SK-N-SH treated with all-trans-retinoic acid at 6 μM for 48 hours (cell line): ENCODE results near the gene TPH2.

ENCODE experiments used
- ATAC-seq: fragments of 200-7000 bp; cut with Tn5 transposase; 3 replicates; pipeline ENCODE4 v1.9.1; 2020; ENCODE audit warnings: mild to moderate bottlenecking, moderate library complexity
- ARNTL ChIP-seq: fragments of 450-650 bp; formaldehyde crosslinking; IDR thresholded peaks from 2 replicates; pipeline ENCODE4 v1.5.0; 2020; ENCODE audit warnings: low read depth, mild to moderate bottlenecking, moderate library complexity, borderline replicate concordance
- BACH2 ChIP-seq: fragments of 250-450 bp; sonication (Bioruptor Pico); IDR thresholded peaks from 2 replicates; pipeline ENCODE4 v1.9.0; 2021; ENCODE audit warnings: mild to moderate bottlenecking, borderline replicate concordance
- CREB5 ChIP-seq: fragments of 250-450 bp; sonication (Bioruptor Pico); IDR thresholded peaks from 2 replicates; pipeline ENCODE4 v1.5.1; 2020; ENCODE audit warnings: low read depth, mild to moderate bottlenecking, moderate library complexity
- CSDC2 ChIP-seq: fragments of 250-450 bp; sonication (Bioruptor Pico); IDR thresholded peaks from 2 replicates; pipeline ENCODE4 v1.5.0; 2020; ENCODE audit warnings: mild to moderate bottlenecking, moderate library complexity
- CSRNP3 ChIP-seq: fragments of 250-450 bp; sonication (Bioruptor Pico); IDR thresholded peaks from 2 replicates; pipeline ENCODE4 v1.5.1; 2021; ENCODE audit warnings: mild to moderate bottlenecking, moderate library complexity
- ESRRG ChIP-seq: fragments of 250-450 bp; sonication (Bioruptor Pico); IDR thresholded peaks from 2 replicates; pipeline ENCODE4 v1.6.1; 2021; ENCODE audit warnings: mild to moderate bottlenecking
- GLIS3 ChIP-seq: fragments of 250-450 bp; sonication (Bioruptor Pico); IDR thresholded peaks from 2 replicates; pipeline ENCODE4 v1.5.0; 2020; ENCODE audit warnings: mild to moderate bottlenecking, moderate library complexity
- ISL1 ChIP-seq: fragments of 250-450 bp; sonication (Bioruptor Pico); IDR thresholded peaks from 2 replicates; pipeline ENCODE4 v2.1.2; 2022; ENCODE audit warnings: mild to moderate bottlenecking, moderate library complexity
- OSR1 ChIP-seq: fragments of 250-450 bp; sonication (Bioruptor Pico); IDR thresholded peaks from 2 replicates; pipeline ENCODE4 v1.8.0; 2022; ENCODE audit warnings: moderate library complexity, mild to moderate bottlenecking, inconsistent platforms
- PPARA ChIP-seq: fragments of 250-450 bp; sonication (Bioruptor Pico); IDR thresholded peaks from 2 replicates; pipeline ENCODE4 v1.5.0; 2020; ENCODE audit warnings: mild to moderate bottlenecking, borderline replicate concordance
- RARB ChIP-seq: fragments of 250-450 bp; sonication (Bioruptor Pico); IDR thresholded peaks from 2 replicates; pipeline ENCODE4 v1.8.0; 2021; ENCODE audit warnings: mild to moderate bottlenecking, moderate library complexity
- SNAI2 ChIP-seq: fragments of 250-450 bp; sonication (Bioruptor Pico); IDR thresholded peaks from 2 replicates; pipeline ENCODE4 v1.5.0; 2020; ENCODE audit warnings: mild to moderate bottlenecking, moderate library complexity
- TOX ChIP-seq: fragments of 250-450 bp; sonication (Bioruptor Pico); IDR thresholded peaks from 2 replicates; pipeline ENCODE4 v1.8.0; 2021; ENCODE audit warnings: mild to moderate bottlenecking, moderate library complexity, borderline replicate concordance
- TSHZ2 ChIP-seq: fragments of 250-450 bp; sonication (Bioruptor Pico); IDR thresholded peaks from 2 replicates; pipeline ENCODE4 v1.5.0; 2020; ENCODE audit warnings: mild to moderate bottlenecking, moderate library complexity
- ZC3H10 ChIP-seq: fragments of 250-450 bp; sonication (Bioruptor Pico); IDR thresholded peaks from 2 replicates; pipeline ENCODE4 v1.5.1; 2021; ENCODE audit warnings: mild to moderate bottlenecking, moderate library complexity
- ZFP3 ChIP-seq: fragments of 250-450 bp; sonication (Bioruptor Pico); IDR thresholded peaks from 2 replicates; pipeline ENCODE4 v1.5.0; 2020; ENCODE audit warnings: mild to moderate bottlenecking, moderate library complexity
- ZFP30 ChIP-seq: fragments of 450-650 bp; formaldehyde crosslinking; IDR thresholded peaks from 2 replicates; pipeline ENCODE4 v1.5.0; 2022; ENCODE audit warnings: mild to moderate bottlenecking, moderate library complexity
- ZNF565 ChIP-seq: fragments of 450-650 bp; formaldehyde crosslinking; conservative IDR thresholded peaks from 2 replicates; pipeline ENCODE4 v1.5.0; 2020; ENCODE audit warnings: low read depth, mild to moderate bottlenecking, moderate library complexity
- ZNF70 ChIP-seq: fragments of 450-650 bp; formaldehyde crosslinking; IDR thresholded peaks from 2 replicates; pipeline ENCODE4 v1.5.0; 2020; ENCODE audit warnings: mild to moderate bottlenecking, moderate library complexity
- TF ChIP-seq, protein P1 (sequence below): fragments of 250-450 bp; sonication (Bioruptor Pico); IDR thresholded peaks from 2 replicates; pipeline ENCODE4 v1.8.0; 2020; ENCODE audit warnings: mild to moderate bottlenecking, moderate library complexity, borderline replicate concordance
- TF ChIP-seq, protein P2 (sequence below): fragments of 250-450 bp; sonication (Bioruptor Pico); IDR thresholded peaks from 2 replicates; pipeline ENCODE4 v1.8.0; 2021; ENCODE audit warnings: low read depth, mild to moderate bottlenecking, moderate library complexity, borderline replicate concordance

The TPH2 gene

GRCh38 chr12:72077111-72077820, 138.6 kb downstream of the TPH2 start:
- TF ChIP-seq BACH2 (CRISPR knock-in tag) (no peak), ISL1 (CRISPR knock-in tag) (no peak), ZFP30 (CRISPR knock-in tag) (no peak), TSHZ2 (CRISPR knock-in tag) (no peak), PPARA (CRISPR knock-in tag) (no peak), ESRRG (no peak), SNAI2 (CRISPR knock-in tag) (no peak), ZFP3 (CRISPR knock-in tag) (no peak), ARNTL (no peak), CSRNP3 (CRISPR knock-in tag) (no peak), CSDC2 (CRISPR knock-in tag) (no peak), ZNF70 (CRISPR knock-in tag) (no peak), TOX (CRISPR knock-in tag) (no peak)
- TF ChIP-seq, protein P1, sequence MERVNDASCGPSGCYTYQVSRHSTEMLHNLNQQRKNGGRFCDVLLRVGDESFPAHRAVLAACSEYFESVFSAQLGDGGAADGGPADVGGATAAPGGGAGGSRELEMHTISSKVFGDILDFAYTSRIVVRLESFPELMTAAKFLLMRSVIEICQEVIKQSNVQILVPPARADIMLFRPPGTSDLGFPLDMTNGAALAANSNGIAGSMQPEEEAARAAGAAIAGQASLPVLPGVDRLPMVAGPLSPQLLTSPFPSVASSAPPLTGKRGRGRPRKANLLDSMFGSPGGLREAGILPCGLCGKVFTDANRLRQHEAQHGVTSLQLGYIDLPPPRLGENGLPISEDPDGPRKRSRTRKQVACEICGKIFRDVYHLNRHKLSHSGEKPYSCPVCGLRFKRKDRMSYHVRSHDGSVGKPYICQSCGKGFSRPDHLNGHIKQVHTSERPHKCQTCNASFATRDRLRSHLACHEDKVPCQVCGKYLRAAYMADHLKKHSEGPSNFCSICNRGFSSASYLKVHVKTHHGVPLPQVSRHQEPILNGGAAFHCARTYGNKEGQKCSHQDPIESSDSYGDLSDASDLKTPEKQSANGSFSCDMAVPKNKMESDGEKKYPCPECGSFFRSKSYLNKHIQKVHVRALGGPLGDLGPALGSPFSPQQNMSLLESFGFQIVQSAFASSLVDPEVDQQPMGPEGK (CRISPR knock-in tag): no peak
- no peak for ATAC-seq

GRCh38 chr12:72081777-72082176, 143.1 kb downstream of the TPH2 start:
- no peak for ATAC-seq

More at GRCh38 chr12:72081777-72082176, 143.1 kb downstream of the TPH2 start:
- TF ChIP-seq ISL1 (CRISPR knock-in tag): no peak
- TF ChIP-seq ESRRG: no peak
- no peak for TF ChIP-seq GLIS3
- TF ChIP-seq CREB5 (CRISPR knock-in tag): no peak
- TF ChIP-seq, protein P1 (CRISPR knock-in tag): no peak
- TF ChIP-seq ZFP30 (CRISPR knock-in tag): no peak
- TF ChIP-seq CSDC2 (CRISPR knock-in tag): no peak
- no peak for TF ChIP-seq BACH2 (CRISPR knock-in tag)
- TF ChIP-seq, protein P2, sequence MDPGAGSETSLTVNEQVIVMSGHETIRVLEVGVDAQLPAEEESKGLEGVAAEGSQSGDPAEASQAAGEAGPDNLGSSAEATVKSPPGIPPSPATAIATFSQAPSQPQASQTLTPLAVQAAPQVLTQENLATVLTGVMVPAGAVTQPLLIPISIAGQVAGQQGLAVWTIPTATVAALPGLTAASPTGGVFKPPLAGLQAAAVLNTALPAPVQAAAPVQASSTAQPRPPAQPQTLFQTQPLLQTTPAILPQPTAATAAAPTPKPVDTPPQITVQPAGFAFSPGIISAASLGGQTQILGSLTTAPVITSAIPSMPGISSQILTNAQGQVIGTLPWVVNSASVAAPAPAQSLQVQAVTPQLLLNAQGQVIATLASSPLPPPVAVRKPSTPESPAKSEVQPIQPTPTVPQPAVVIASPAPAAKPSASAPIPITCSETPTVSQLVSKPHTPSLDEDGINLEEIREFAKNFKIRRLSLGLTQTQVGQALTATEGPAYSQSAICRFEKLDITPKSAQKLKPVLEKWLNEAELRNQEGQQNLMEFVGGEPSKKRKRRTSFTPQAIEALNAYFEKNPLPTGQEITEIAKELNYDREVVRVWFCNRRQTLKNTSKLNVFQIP (CRISPR knock-in tag): no peak
- no peak for TF ChIP-seq SNAI2 (CRISPR knock-in tag)
- no peak for TF ChIP-seq ZFP3 (CRISPR knock-in tag)
- no peak for TF ChIP-seq PPARA (CRISPR knock-in tag)
- no peak for TF ChIP-seq ZC3H10 (CRISPR knock-in tag)
- TF ChIP-seq OSR1 (CRISPR knock-in tag): no peak
- no peak for TF ChIP-seq RARB
- no peak for TF ChIP-seq CSRNP3 (CRISPR knock-in tag)
- no peak for TF ChIP-seq TOX (CRISPR knock-in tag)
- no peak for TF ChIP-seq ZNF565 (CRISPR knock-in tag)
